ENCODE data around the gene DNAH12.
"Not testable (repeated sequence)": the region's sequence is repeated elsewhere in the genome, so short reads cannot be mapped to it uniquely, and the experiment has no call there.

Gene DNAH12

DNA sequence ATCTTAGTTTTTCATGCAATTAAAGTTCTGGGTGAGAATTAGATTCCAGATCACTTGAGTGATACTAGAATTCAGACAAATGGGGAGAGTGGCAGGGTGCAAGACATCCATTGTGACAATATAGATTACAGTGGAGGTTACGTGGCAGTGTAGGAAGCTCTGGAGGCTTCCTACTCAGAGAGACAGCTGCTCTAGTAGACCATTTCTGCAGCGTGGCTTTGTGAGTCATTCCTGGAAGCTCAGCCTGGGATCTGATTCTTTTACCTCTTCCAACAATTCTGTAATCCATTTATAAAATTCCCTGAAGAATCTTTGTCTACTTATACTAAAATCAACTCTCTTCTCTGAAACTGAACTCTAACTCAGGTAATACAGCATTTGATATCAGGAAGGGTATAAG lies 161.2 kb downstream of the DNAH12 start:
- DNase-seq (ENCODE audit: extremely low read depth, low read depth): no peak
- TF ChIP-seq CTCF (IDR thresholded peaks at IDR 0.05; ENCODE audit: low read depth, low read length, missing control alignments): no peak

DNA sequence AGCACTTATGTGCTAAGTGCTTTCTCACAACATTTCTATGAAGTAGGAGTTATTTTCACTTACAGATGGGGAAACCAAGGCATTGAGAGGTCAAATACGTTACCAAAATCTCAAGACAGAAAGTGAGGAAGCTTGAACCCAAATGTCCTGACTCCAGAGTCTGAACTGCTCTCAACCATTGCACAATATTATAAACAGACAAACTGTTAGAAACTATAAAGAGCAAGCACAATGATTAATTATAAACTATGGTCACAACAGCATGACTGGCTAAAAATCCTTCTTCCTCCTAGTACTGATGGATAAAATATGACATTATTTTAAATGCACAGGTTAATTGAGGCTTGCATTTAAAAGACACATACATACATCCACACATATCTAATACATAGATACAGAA lies 173.8 kb downstream of the DNAH12 start:
- H3K4me3 ChIP-seq (replicated peaks; ENCODE audit: low read depth, low read length): no peak overlapping the region
- DNase-seq (ENCODE audit: extremely low read depth, low read depth): no peak
- TF ChIP-seq CTCF (IDR thresholded peaks at IDR 0.05; ENCODE audit: low read depth, low read length, missing control alignments): no peak

More for the DNA sequence above, 161.2 kb downstream of the DNAH12 start:
- H3K4me3 ChIP-seq (replicated peaks; ENCODE audit: low read depth, low read length): no peak overlapping the region

DNA sequence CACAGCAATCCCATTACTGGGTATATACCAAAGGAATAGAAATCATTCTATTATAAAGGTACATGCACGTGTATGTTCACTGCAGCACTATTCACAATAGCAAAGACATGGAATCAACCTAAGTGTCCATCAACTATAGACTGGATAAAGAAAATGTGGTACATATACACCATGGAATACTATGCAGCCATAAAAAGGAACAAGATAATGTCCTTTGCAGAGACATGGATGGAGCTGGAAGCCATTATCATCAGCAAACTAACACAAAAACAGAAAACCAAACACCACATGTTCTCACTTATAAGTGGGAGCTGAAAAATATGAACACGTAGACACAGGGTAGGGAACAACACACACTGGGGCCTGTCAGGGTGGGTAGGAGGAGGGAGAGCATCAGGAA lies 179.1 kb downstream of the DNAH12 start:
- not testable (repeated sequence) for H3K4me3 ChIP-seq (replicated peaks; ENCODE audit: low read depth, low read length); DNase-seq (ENCODE audit: extremely low read depth, low read depth)

DNA sequence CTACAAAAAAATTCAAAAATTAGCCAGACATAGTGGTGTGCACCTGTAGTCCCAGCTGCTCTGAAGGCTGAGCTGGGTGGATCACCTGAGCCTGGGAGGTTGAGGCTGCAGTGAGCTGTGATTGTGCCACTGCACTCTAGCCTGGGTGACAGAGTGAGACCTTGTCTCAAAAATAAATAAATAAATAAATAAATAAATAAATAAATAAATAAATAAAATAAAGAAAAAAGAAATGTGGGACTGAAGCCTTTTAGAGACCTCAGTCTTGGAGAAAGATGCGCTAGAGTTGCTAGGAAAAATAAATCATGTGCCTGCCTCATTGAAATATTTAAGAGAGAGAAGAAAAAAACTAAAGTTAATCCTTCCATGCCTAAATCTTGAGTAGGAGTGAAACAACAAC lies 187.9 kb downstream of the DNAH12 start:
- H3K4me3 ChIP-seq (replicated peaks; ENCODE audit: low read depth, low read length); DNase-seq (ENCODE audit: extremely low read depth, low read depth): not testable (repeated sequence)

DNA sequence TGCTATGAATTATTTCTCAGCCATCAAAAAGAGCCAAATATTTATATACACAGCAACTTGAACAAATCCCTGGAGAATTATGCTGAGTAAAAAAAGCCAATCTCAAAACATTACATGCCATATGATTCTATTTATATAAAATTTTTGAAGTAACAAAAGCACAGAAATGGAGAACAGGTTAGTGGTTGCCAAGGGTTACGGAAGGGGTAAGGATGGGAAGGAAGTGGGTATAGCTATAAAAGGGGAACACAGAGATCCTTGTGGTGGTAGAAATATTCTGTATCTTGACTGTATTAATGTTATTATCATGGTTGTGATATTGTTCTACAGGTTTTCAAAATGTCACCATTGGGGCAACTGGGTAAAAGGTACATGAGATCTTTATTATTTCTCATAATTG lies 189.4 kb downstream of the DNAH12 start:
- H3K4me3 ChIP-seq (replicated peaks; ENCODE audit: low read depth, low read length): no peak overlapping the region
- TF ChIP-seq CTCF (IDR thresholded peaks at IDR 0.05; ENCODE audit: low read depth, low read length, missing control alignments): no peak
- no peak for DNase-seq (ENCODE audit: extremely low read depth, low read depth)

GRCh38 chr3:57350271-57350670 lies 193.9 kb downstream of the DNAH12 start:
- H3K4me3 ChIP-seq (replicated peaks; ENCODE audit: low read depth, low read length): no peak overlapping the region
- no peak for TF ChIP-seq CTCF (IDR thresholded peaks at IDR 0.05; ENCODE audit: low read depth, low read length, missing control alignments)
- DNase-seq (ENCODE audit: extremely low read depth, low read depth): no peak

GRCh38 chr3:57339071-57339642 lies 205.0 kb downstream of the DNAH12 start:
- not testable (repeated sequence) for DNase-seq (ENCODE audit: extremely low read depth, low read depth); H3K4me3 ChIP-seq (replicated peaks; ENCODE audit: low read depth, low read length)

- not testable (repeated sequence) for H3K4me3 ChIP-seq (replicated peaks; ENCODE audit: low read depth, low read length); DNase-seq (ENCODE audit: extremely low read depth, low read depth)
Observed at GRCh38 chr3:57338272-57339070, 205.7 kb downstream of the DNAH12 start.

DNA sequence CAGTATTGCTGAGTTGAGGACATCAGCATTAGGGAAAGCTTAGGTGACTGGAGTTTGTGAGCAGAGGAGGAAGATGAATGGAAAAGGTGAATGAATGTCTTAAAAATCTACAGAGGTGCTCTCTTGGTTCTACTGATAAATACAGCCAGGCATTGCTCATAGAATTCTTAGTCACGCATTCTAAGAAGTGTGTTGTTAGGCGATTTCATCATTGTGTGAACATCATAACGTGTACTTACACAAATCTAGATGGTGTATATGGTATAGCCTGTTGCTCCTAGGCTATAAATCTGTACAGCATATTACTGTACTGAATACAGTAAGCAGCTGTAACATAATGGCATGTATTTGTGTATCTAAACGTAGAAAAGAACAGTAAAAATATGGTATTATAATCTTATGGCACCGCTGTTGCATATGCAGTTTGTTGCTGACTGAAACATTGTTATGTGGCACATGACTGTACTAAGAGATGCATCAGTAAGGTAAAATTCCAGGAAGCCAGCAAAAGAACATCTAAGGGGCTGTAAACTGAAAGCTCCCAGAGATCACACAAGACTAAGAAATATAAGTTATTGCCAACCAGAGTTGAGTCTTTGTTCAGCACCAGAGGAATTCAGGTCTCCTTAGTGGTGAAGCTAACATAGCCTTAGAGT lies 208.7 kb downstream of the DNAH12 start:
- H3K4me3 ChIP-seq (replicated peaks; ENCODE audit: low read depth, low read length): no peak overlapping the region
- no peak for TF ChIP-seq CTCF (IDR thresholded peaks at IDR 0.05; ENCODE audit: low read depth, low read length, missing control alignments)
- no peak for DNase-seq (ENCODE audit: extremely low read depth, low read depth)

All from HFF-Myc (cell line).